ENCODE data around the gene HSD17B1. TPM values are rescaled to one million over a fixed set of nuclear protein-coding genes. Genes with fewer than 3 reads are reported as not detected.

Gene HSD17B1
- total and polyA plus RNA-seq, 8 donors: 0.55 to 4.8 (median 2.7) TPM; not detected in 3

- WGBS, 5 donors: 87 to 93% (median 90%) methylated on average over 12 to 16 of the region's 16 CpGs
- DNase-seq: no peak
- Histone ChIP-seq H3K36me3 (peaks cover 44 to 53% (median 47%) of the 10 kb centered on the region in 4 donors), H3K9me3 (no peaks in the 10 kb centered on the region), H3K27me3 (no peaks in the 10 kb centered on the region), H3K4me3 (peak overlapping the region in 1 of 4 donors; percentile 91), H3K27ac (peak overlapping the region; percentile 89 to 99 (median 97)), H3K4me1 (peaks cover 55 to 83% (median 81%) of the 10 kb centered on the region in 4 donors)
- TF ChIP-seq EP300 (IDR thresholded peaks at IDR 0.05) (no peak), CTCF (IDR thresholded peaks at IDR 0.05) (no peak), POLR2A (IDR thresholded peaks at IDR 0.05) (no peak), POLR2AphosphoS5 (IDR thresholded peaks at IDR 0.05) (no peak)
- intact Hi-C loops (cut with DNase I; ENCODE audit: low total_unique reads): no loop called here
These were observed 12.9 kb downstream of the HSD17B1 start for GRCh38 chr17:42565523-42566214.

DNA sequence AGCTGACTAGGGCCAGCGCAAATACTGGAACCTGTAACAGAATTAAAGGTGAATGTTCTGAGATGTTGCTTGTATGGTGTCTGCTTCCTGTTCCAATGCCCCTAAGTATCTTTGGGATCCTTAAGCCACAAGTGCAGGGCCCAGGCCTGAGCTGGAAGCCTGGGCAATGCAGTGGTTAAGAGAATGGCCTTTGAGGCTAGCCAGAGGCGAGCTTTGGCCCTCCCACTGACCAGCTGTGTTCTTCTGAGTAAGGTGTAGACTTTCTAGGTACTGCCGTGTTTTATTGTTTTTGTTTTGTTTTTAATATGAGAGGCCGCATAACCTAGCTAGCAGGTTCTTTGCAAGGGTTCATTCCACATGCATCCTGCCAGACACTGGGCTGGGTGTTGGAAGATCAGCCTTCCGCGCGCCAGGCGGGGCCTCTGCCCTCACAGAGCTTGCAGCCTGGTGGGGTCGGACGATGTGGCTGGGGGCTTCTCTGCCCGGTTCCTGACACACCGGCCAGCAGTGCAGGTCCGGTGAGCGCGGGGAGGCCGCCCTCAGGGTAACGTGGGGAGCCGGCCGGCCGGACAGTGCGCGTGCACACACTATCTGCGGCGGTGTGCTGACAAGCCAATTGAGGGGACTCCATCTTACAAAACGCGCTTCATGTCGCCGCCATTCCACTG, 13.6 kb downstream of the HSD17B1 start:
- Histone ChIP-seq H3K36me3 (peaks cover 46 to 60% (median 54%) of the 10 kb centered on the region in 4 donors), H3K27me3 (no peaks in the 10 kb centered on the region), H3K4me3 (peak overlapping the region; percentile 73 to 94 (median 89)), H3K4me1 (peaks cover 53 to 85% (median 83%) of the 10 kb centered on the region in 4 donors), H3K27ac (peak overlapping the region; percentile 89 to 99 (median 97)), H3K9me3 (no peaks in the 10 kb centered on the region)
- intact Hi-C loops (cut with DNase I; ENCODE audit: low total_unique reads): no loop called here
- TF ChIP-seq POLR2AphosphoS5 (IDR thresholded peaks at IDR 0.05) (no peak), POLR2A (IDR thresholded peaks at IDR 0.05) (no peak), EP300 (IDR thresholded peaks at IDR 0.05) (no peak), CTCF (IDR thresholded peaks at IDR 0.05) (no peak)
- DNase-seq: no peak
- WGBS, 5 donors: 18 to 27% (median 21%) methylated on average over 26 to 28 of the region's 28 CpGs

DNA sequence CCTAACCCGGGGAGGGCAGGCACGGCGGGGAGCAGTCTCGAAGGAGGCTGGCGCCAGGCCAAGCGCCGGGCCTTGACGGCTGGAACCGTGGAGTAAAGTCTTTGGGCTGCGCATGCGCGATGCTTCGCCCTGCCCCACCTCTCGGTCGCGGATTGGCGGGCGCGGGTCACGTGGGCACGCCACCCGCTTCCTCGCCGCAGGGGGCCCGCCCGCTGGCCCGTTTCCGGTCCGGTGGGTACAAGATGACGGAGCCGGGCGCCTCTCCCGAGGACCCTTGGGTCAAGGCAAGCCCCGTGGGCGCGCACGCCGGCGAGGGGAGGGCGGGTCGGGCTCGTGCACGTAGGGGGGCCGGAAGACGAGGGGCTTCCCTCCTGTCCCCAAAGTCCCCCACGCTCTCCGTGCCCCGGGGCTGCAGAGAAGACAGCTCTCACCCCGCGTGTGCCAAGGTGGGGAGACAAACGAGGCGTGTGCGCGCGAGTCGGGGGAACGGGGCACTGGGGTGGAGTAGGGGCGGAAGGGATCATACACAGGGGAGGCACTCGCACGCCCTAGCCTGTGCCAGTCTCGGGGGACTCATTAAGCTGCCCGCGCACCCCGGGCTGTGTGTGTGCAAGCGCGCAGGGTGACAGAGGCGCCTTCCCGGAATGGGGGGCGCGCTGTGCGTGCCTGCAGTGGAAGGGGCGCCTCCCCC, 14.3 kb downstream of the HSD17B1 start, which contains the start of gene MLX:
MLX (plus strand) TSS at position 218 of the 691 bp plus-strand sequence; CDS start at position 243, 25 bp downstream.
- WGBS, 5 donors: 0% methylated on average over 39 to 72 of the region's 72 CpGs
- intact Hi-C loops (cut with DNase I; ENCODE audit: low total_unique reads): no loop called here
- H3K27ac ChIP-seq: peak within 1 kb of the TSS; percentile 89 to 99 (median 97)
- no peaks in the 10 kb centered on the region for H3K9me3 ChIP-seq
- peaks cover 53 to 66% (median 61%) of the 10 kb centered on the region in 4 donors for H3K36me3 ChIP-seq
- TF ChIP-seq EP300 (IDR thresholded peaks at IDR 0.05): no peak
- peak in 1 of 4 donors; percentile 25 for TF ChIP-seq POLR2A (IDR thresholded peaks at IDR 0.05)
- TF ChIP-seq POLR2AphosphoS5 (IDR thresholded peaks at IDR 0.05): peak; percentile 67 to 92 (median 82)
- no peak for TF ChIP-seq CTCF (IDR thresholded peaks at IDR 0.05)
- peaks cover 52 to 87% (median 86%) of the 10 kb centered on the region in 4 donors for H3K4me1 ChIP-seq
- DNase-seq: peak; percentile 97 to 98
- peak within 1 kb of the TSS; percentile 73 to 94 (median 89) for H3K4me3 ChIP-seq
- H3K27me3 ChIP-seq: no peaks in the 10 kb centered on the region
